Calu3 (cell line): ENCODE data around the gene MNX1. TPM values are rescaled to one million over a fixed set of nuclear protein-coding genes. Genes with fewer than 3 reads are reported as not detected.

Experiments
- BruUV-seq: library from RNA; stranded (reverse); fragments of 400-500 nt; replicated peaks from 2 replicates; lab custom pipeline; 2021; lab: Mats Ljungman, UMichigan
- CTCF ChIA-PET: fragments of 300-600 bp; sonication (Branson Sonifier 250); formaldehyde crosslinking; loops from one replicate; lab custom pipeline; 2022; ENCODE audit warnings: antibody characterized with exemption; lab: Charles Lee
- DNase-seq: peaks from one replicate; pipeline ENCODE4 v3.0.0; 2022
- H3K27ac Mint-ChIP-seq: one replicate; pipeline ENCODE4 v1.8.0; 2022; ENCODE audit warnings: mixed read lengths; ENCODE audit not compliant: unreplicated experiment
- H3K27me3 Mint-ChIP-seq: one replicate; pipeline ENCODE4 v1.8.0; 2022; ENCODE audit warnings: mixed read lengths; ENCODE audit not compliant: unreplicated experiment
- H3K36me3 Mint-ChIP-seq: one replicate; pipeline ENCODE4 v1.8.0; 2022; ENCODE audit warnings: mild to moderate bottlenecking, moderate library complexity, mixed read lengths; ENCODE audit not compliant: insufficient read depth, unreplicated experiment
- H3K4me1 Mint-ChIP-seq: one replicate; pipeline ENCODE4 v1.8.0; 2022; ENCODE audit warnings: mild to moderate bottlenecking, low read depth, mixed read lengths; ENCODE audit not compliant: unreplicated experiment
- H3K4me3 Mint-ChIP-seq: one replicate; pipeline ENCODE4 v1.8.0; 2022; ENCODE audit warnings: mild to moderate bottlenecking, low read depth, moderate library complexity, mixed read lengths; ENCODE audit not compliant: unreplicated experiment
- H3K9me3 Mint-ChIP-seq: one replicate; pipeline ENCODE4 v1.8.0; 2022; ENCODE audit warnings: low read depth, mixed read lengths; ENCODE audit not compliant: unreplicated experiment
- intact Hi-C: fragments of 100-400 bp; cut with micrococcal nuclease; formaldehyde crosslinking; loops from one replicate; pipeline ENCODE4 v1.10.0; 2022; ENCODE audit not compliant: unreplicated experiment
- total RNA-seq: library from RNA; stranded (reverse); gene quantifications from 2 replicates; pipeline ENCODE4 v1.2.3, GENCODE V29; 2022
- TF ChIP-seq, protein P1 (sequence below): fragments of 200-600 bp; IDR thresholded peaks from one replicate; pipeline ENCODE4 v1.8.0; 2022; ENCODE audit warnings: antibody characterized with exemption; ENCODE audit not compliant: unreplicated experiment

MNX1 gene
- total RNA-seq, 1 experiment from 2014 or later = 28.4 TPM

DNA sequence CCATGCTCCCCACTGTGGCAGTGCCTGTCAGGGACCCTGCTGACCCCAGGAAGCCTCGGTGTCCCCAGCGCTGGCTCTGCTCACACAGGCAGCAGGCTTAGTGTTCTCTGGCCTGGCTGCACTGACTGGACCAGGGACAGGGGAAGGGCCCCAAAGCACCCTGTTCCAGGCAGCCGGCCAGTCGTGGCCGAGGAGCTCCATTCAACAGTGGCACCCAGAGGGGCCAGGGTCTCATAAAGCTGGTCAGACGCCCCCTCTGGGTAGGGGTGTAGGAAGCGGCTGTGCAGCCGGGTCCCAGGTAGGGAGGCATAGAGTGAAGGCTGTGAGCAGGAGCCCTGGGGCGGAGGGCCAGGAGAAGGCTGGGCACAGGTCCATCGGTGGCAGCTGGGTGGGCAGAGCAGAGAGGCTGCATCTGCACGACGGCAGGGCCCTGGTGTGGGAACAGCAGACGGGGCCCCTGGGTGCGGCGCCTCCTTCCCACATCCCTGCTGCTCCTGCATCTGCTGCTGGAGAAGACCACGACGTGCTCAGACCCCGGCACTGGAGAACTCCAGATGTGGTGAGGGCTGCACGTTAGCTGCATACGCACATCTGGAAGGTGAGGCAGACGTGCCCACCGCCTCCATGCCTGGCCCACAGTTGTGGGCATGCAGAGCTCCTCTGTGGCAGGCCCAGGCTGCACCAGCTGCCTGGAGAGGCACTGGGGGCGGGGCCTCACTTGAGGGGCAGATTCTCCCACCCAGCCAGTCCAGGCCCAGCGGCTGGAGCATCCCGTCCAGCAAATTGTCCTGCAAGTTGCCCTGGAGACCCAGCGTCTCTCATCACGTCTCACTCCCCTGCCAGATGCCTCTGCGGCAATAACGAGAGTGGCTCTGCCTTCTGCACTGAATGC, 25.1 kb downstream of the MNX1 start:
- no peak for DNase-seq
- no TSS peak for BruUV-seq
- TF ChIP-seq, protein P1, sequence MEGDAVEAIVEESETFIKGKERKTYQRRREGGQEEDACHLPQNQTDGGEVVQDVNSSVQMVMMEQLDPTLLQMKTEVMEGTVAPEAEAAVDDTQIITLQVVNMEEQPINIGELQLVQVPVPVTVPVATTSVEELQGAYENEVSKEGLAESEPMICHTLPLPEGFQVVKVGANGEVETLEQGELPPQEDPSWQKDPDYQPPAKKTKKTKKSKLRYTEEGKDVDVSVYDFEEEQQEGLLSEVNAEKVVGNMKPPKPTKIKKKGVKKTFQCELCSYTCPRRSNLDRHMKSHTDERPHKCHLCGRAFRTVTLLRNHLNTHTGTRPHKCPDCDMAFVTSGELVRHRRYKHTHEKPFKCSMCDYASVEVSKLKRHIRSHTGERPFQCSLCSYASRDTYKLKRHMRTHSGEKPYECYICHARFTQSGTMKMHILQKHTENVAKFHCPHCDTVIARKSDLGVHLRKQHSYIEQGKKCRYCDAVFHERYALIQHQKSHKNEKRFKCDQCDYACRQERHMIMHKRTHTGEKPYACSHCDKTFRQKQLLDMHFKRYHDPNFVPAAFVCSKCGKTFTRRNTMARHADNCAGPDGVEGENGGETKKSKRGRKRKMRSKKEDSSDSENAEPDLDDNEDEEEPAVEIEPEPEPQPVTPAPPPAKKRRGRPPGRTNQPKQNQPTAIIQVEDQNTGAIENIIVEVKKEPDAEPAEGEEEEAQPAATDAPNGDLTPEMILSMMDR = no peak
- Mint-ChIP-seq H3K9me3 (no peaks in the 10 kb centered on the region), H3K4me3 (no peak overlapping the region), H3K4me1 (no peaks in the 10 kb centered on the region), H3K27me3 (no peaks in the 10 kb centered on the region), H3K36me3 (peaks cover 15% of the 10 kb centered on the region), H3K27ac (no peak overlapping the region)
- CTCF ChIA-PET = no interaction called here
- intact Hi-C loops = no loop called here

DNA sequence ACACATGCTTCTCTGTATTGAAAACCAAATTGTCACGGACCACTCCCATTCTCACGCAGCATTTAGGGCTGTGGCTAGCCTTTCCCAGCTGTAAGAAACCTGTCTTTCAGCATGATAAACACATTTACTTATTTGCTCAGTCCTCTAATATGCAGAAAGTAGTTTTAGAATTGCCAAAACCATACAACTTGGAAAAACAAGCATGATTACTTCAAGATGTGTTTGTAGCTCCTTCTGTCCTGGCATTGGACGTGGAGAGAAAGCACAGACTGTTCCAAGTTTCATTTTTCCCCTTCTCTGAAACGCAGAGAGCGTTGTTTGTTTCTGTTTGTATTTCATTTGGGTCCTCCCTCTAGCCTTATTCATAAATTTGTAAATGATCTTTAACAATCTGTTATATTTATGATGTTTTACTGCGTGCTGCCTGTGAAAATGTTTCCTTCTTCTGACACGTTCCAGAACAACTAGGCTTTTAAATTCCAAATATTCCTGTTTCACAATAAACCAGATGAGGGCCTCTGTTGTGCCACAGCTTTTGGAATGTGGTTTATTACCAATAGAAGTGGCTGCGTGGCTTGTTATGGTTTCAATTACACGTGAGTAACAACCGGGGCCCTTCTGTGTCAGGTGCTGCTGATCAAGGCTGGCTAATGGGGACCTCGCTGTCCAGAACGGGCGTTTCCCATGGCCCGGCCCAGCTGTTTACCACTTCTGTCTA, 26.1 kb downstream of the MNX1 start:
- Mint-ChIP-seq H3K4me3 (no peak overlapping the region), H3K27ac (no peak overlapping the region), H3K27me3 (no peaks in the 10 kb centered on the region), H3K9me3 (no peaks in the 10 kb centered on the region), H3K36me3 (peaks cover 8% of the 10 kb centered on the region), H3K4me1 (no peaks in the 10 kb centered on the region)
- no TSS peak for BruUV-seq
- TF ChIP-seq, protein P1 = no peak
- intact Hi-C loops = no loop called here
- no peak for DNase-seq
- CTCF ChIA-PET = no interaction called here

DNA sequence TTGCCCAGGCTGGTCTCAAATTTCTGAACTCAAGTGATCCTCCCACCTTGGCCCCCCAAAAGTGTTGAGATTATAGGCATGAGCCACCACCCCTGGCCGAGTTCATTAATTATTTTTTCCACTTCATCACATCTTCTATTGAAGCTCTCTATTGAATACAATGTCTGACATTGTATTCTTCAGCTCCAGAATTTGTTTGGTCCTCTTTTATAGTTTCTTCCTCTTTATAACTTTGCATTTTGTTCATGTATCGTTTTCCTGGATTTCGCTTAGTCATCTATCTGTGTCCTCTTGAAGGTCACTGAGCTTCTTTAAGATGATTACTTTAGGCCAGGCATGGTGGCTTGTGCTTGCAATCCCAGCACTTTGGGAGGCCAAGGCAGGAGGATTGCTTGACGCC, 30.8 kb downstream of the MNX1 start:
- Mint-ChIP-seq H3K4me1 (no peaks in the 10 kb centered on the region), H3K27me3 (no peaks in the 10 kb centered on the region), H3K9me3 (no peaks in the 10 kb centered on the region), H3K4me3 (no peak overlapping the region), H3K36me3 (peaks cover 4% of the 10 kb centered on the region), H3K27ac (peak overlapping the region; percentile 50)
- DNase-seq = no peak
- TF ChIP-seq, protein P1 = no peak
- CTCF ChIA-PET = interaction anchor here (0.7 kb wide), 1 partner anchor 28 kb away, joined by 10 read pairs; no protein-coding TSS in a partner anchor
- intact Hi-C loops = loop anchor here (10.0 kb wide), 2 partner anchors 175 to 255 kb away; no protein-coding TSS in a partner anchor
- BruUV-seq = no TSS peak

DNA sequence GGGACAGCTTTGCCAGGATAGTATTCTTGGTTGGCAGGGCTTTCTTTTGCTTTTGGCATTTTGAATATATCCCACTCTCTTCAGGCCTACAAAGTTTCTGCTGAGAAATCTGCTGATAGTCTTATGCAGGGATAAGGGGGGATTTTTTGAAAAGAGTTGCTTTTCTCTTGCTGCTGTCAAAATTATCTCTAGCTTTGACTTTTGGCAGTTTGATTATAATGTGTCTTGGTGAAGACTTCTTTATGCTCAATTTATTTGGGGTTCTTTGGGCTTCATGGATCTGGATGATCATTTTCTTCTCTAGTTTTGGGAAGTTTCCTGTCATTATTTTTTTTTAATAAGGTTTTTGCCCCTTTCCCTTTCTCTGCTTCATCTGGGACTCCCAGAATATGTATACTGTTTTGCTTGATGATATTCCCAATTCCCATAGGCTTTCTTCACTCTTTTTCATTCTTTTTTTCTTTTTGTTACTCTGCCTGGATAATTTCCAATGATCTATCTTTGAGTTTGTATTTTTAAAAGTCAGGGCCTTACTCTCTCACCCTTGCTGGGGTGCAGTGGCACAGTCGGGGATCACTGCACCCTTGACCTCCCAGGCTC, 31.4 kb downstream of the MNX1 start:
- H3K27ac Mint-ChIP-seq = no peak overlapping the region
- no peaks in the 10 kb centered on the region for H3K27me3 Mint-ChIP-seq
- no peaks in the 10 kb centered on the region for H3K9me3 Mint-ChIP-seq
- no peak overlapping the region for H3K4me3 Mint-ChIP-seq
- TF ChIP-seq, protein P1 = no peak
- no peaks in the 10 kb centered on the region for H3K4me1 Mint-ChIP-seq
- no TSS peak for BruUV-seq
- intact Hi-C loops = loop anchor here (10.0 kb wide), 2 partner anchors 176 to 256 kb away; no protein-coding TSS in a partner anchor
- DNase-seq = no peak
- H3K36me3 Mint-ChIP-seq = peaks cover 4% of the 10 kb centered on the region
- CTCF ChIA-PET = no interaction called here
